ENCODE results near the gene MUC20.
"Not testable (repeated sequence)": the region's sequence is repeated elsewhere in the genome, so short reads cannot be mapped to it uniquely, and the experiment has no call there.

DNA sequence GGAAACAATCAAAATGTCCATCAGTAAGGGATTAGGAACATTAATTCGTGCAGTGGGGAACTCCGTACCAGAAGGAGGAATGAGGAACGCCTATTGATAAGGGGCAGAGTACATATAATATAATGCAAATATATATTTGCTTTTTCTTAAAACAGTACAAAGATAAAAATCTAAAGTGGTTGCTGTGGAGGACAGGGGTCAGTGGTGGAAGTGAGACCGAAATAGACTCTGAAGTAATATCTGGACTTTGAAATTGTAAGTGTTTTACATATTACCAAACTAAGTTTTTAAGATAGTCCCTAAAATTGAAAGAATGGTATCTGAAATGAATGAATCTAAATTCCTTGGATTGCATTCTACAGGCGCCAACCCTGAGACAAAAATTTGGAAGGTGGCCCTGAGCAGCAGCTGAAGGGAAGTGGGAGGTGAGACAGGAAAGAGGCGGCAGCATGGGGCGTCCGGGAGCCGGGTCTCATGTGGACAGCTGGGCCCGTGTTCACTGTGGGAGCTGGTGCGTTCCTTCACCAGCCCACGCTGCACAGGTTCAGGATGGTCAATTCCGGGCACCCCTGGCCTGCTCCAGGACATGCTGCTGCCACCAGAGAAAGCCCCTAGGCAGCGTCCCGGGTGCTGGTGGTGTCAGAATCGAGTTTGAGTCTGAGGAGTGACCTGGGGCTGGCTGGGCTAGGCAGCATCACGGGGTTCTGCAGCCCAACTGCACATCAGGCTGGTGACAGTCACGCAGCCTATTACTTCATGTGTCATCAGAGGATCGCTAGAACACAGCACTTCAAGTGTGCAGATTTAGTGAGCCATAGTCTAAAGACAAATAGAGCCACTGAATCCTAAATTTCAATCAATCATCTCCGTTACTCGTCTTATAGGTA is 31.4 kb upstream of the MUC20 start:
- TF ChIP-seq SUZ12 (IDR thresholded peaks at IDR 0.05; ENCODE audit: extremely low read depth, insufficient read depth, insufficient read length); ZNF274 (IDR thresholded peaks at IDR 0.05; ENCODE audit: low read depth, low read length); YY1 (IDR thresholded peaks at IDR 0.05; ENCODE audit: insufficient read depth, insufficient read length): not testable (repeated sequence)

Measured in NT2/D1 (cell line).